Nephron (organoid): ENCODE results near the gene ARFGEF3.

ENCODE experiments used
- H3K27ac Mint-ChIP-seq, 3 experiments: 2 replicates each; pipeline ENCODE4 v1.8.0; 2020; ENCODE audit warnings: mixed read lengths in 3 of 3, mild to moderate bottlenecking in 2 of 3, moderate library complexity in 1 of 3
- H3K27me3 Mint-ChIP-seq: 2 replicates; pipeline ENCODE4 v1.8.0; 2021; ENCODE audit warnings: low read depth, mild to moderate bottlenecking, moderate library complexity, mixed read lengths
- H3K36me3 Mint-ChIP-seq: 2 replicates; pipeline ENCODE4 v1.8.0; 2020; ENCODE audit warnings: low read depth, mixed read lengths
- H3K4me1 Mint-ChIP-seq: 2 replicates; pipeline ENCODE4 v1.8.0; 2020; ENCODE audit warnings: mixed read lengths
- H3K4me3 Mint-ChIP-seq, 3 experiments: 2 replicates each; pipeline ENCODE4 v1.8.0; 2020; ENCODE audit warnings: mild to moderate bottlenecking in 3 of 3, mixed read lengths in 3 of 3, moderate library complexity in 2 of 3
- H3K9me3 Mint-ChIP-seq: 2 replicates; pipeline ENCODE4 v1.8.0; 2020; ENCODE audit warnings: mixed read lengths
- CTCF ChIP-seq, 3 experiments: fragments of 200-600 bp; sonication (generic); IDR thresholded peaks; one replicate each; pipeline ENCODE4 v1.5.0; 2021; ENCODE audit warnings: antibody characterized with exemption in 3 of 3; ENCODE audit not compliant: unreplicated experiment in 3 of 3

The ARFGEF3 gene

GRCh38 chr6:138377844-138378243 is 216.1 kb downstream of the ARFGEF3 start, which contains the start of gene SMIM28:
Gene SMIM28, plus strand, starts transcription at chr6:138377905. Its CDS starts 168 bp downstream, at chr6:138378073.
- Mint-ChIP-seq H3K27ac (no peak within 1 kb of the TSS), H3K36me3 (no peaks in the 10 kb centered on the region), H3K4me1 (no peaks in the 10 kb centered on the region), H3K4me3 (no peak within 1 kb of the TSS), H3K9me3 (no peaks in the 10 kb centered on the region), H3K27me3 (peaks cover 6% of the 10 kb centered on the region)
- TF ChIP-seq CTCF (IDR thresholded peaks at IDR 0.05; ENCODE audit: unreplicated experiment in 3 of 3): no peak

GRCh38 chr6:138378463-138378862 is 216.7 kb downstream of the ARFGEF3 start:
- no peak overlapping the region for H3K4me3 Mint-ChIP-seq
- H3K36me3 Mint-ChIP-seq: no peaks in the 10 kb centered on the region
- peaks cover 7% of the 10 kb centered on the region for H3K27me3 Mint-ChIP-seq
- H3K9me3 Mint-ChIP-seq: no peaks in the 10 kb centered on the region
- TF ChIP-seq CTCF (IDR thresholded peaks at IDR 0.05; ENCODE audit: unreplicated experiment in 3 of 3): no peak
- no peak overlapping the region for H3K27ac Mint-ChIP-seq
- H3K4me1 Mint-ChIP-seq: no peaks in the 10 kb centered on the region

GRCh38 chr6:138382498-138383265 is 220.9 kb downstream of the ARFGEF3 start:
- H3K4me3 Mint-ChIP-seq: no peak overlapping the region
- H3K36me3 Mint-ChIP-seq: no peaks in the 10 kb centered on the region
- no peak for TF ChIP-seq CTCF (IDR thresholded peaks at IDR 0.05; ENCODE audit: unreplicated experiment in 3 of 3)
- no peaks in the 10 kb centered on the region for H3K9me3 Mint-ChIP-seq
- H3K27me3 Mint-ChIP-seq: peaks cover 10% of the 10 kb centered on the region
- H3K4me1 Mint-ChIP-seq: no peaks in the 10 kb centered on the region
- no peak overlapping the region for H3K27ac Mint-ChIP-seq

GRCh38 chr6:138383776-138384175 is 222.0 kb downstream of the ARFGEF3 start:
- H3K36me3 Mint-ChIP-seq: no peaks in the 10 kb centered on the region
- no peaks in the 10 kb centered on the region for H3K9me3 Mint-ChIP-seq
- H3K27me3 Mint-ChIP-seq: peaks cover 13% of the 10 kb centered on the region
- no peak overlapping the region for H3K27ac Mint-ChIP-seq
- H3K4me3 Mint-ChIP-seq: no peak overlapping the region
- no peaks in the 10 kb centered on the region for H3K4me1 Mint-ChIP-seq
- TF ChIP-seq CTCF (IDR thresholded peaks at IDR 0.05; ENCODE audit: unreplicated experiment in 3 of 3): no peak

- Mint-ChIP-seq H3K4me1 (no peaks in the 10 kb centered on the region), H3K36me3 (no peaks in the 10 kb centered on the region), H3K27me3 (peaks cover 17% of the 10 kb centered on the region), H3K27ac (no peak overlapping the region), H3K4me3 (no peak overlapping the region), H3K9me3 (no peaks in the 10 kb centered on the region)
- TF ChIP-seq CTCF (IDR thresholded peaks at IDR 0.05; ENCODE audit: unreplicated experiment in 3 of 3): no peak
Observed at GRCh38 chr6:138386897-138387296, 225.2 kb downstream of the ARFGEF3 start.
